ENCODE data around the gene OSBPL5.

DNA sequence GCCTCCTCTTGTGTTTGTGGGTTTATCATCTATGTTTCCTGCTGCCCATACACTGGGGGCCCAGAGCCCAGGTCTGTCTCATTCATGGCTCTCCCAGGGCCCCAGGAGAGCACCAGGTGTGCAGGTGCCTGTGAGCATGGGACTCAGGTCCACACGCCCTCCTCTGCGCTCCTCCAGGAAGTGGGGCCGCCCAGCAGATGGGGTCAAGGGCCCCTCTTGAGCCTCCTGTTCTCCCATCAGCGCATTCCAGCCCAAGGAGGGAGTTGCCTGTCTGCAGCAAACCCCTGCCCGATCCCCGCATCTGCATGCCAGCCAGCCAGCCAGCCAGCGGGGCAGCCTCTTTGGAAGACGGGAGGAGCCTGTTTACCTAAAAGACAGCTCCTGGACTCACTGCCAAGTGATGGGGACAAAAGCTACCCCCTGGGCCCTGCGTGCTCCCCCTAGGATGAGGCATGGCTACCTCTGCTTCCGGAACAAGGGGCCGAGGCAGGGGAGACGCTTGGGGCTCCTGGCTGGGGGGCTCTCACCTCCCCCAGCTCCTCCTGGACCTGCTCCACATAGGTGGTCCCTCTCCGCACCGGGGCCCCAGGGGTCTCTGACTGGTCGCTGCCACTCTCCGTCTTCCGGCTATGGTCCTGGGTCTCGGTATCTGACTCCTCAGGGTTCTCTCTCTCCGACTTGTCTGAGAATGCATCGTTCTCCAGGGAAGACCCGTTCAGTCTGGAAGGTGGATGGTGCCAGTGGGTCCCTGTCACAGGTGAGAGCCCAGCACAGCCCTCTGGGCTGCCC is 58.2 kb downstream of the OSBPL5 start:
- TF ChIP-seq CTCF (IDR thresholded peaks at IDR 0.05) (no peak), POLR2A (IDR thresholded peaks at IDR 0.05) (no peak), EP300 (IDR thresholded peaks at IDR 0.05; ENCODE audit: low read depth) (no peak), POLR2AphosphoS5 (IDR thresholded peaks at IDR 0.05) (no peak)
